GM12878 (cell line): ENCODE measurements around the gene KRT72. TPM values are rescaled to one million over a fixed set of nuclear protein-coding genes. Genes with fewer than 3 reads are reported as not detected.

ENCODE experiments used
- ATAC-seq: fragments of 200-7000 bp; cut with Tn5 transposase; 3 replicates; pipeline ENCODE4 v1.9.1; 2020; ENCODE audit warnings: mild to moderate bottlenecking, moderate library complexity
- BruUV-seq: library from RNA; stranded (reverse); fragments of 400-500 nt; replicated peaks from 2 replicates; lab custom pipeline; 2021; lab: Mats Ljungman, UMichigan
- CTCF ChIA-PET: fragments of 300-600 bp; sonication (Branson Sonifier 250); formaldehyde crosslinking; extraction: SDS; loops from one replicate; lab custom pipeline; 2021; ENCODE audit warnings: inconsistent platforms; lab: Yijun Ruan, JAX
- POLR2A ChIA-PET: fragments of 350-600 bp; formaldehyde crosslinking; extraction: SDS; loops from one replicate; lab custom pipeline; 2021; ENCODE audit warnings: inconsistent platforms; lab: Charles Lee
- RAD21 ChIA-PET: fragments of 300-600 bp; sonication (Branson Sonifier 250); formaldehyde crosslinking; loops from one replicate; lab custom pipeline; 2023; ENCODE audit warnings: antibody characterized with exemption; ENCODE audit not compliant: unreplicated experiment; lab: Charles Lee
- SMC1A ChIA-PET: fragments of 300-600 bp; sonication (Branson Sonifier 250); formaldehyde crosslinking; loops from one replicate; lab custom pipeline; 2023; ENCODE audit not compliant: unreplicated experiment, uncharacterized antibody; lab: Charles Lee
- DNase-seq: peaks from one replicate; pipeline ENCODE4 v3.0.0-alpha.2; 2011; ENCODE audit warnings: low read depth, low spot score
- FAIRE-seq: peaks from 3 replicates; lab custom pipeline; 2011; peaks lifted over from hg19 to GRCh38; lab: Jason Lieb, UNC
- H2AFZ ChIP-seq: 2 replicates; pipeline ENCODE4 v1.6.0; 2011; ENCODE audit warnings: low read depth, low read length, control low read depth; ENCODE audit not compliant: control insufficient read depth
- H3K27ac ChIP-seq: 2 replicates; pipeline ENCODE4 v1.5.1; 2011; ENCODE audit warnings: control low read depth; ENCODE audit not compliant: control insufficient read depth, insufficient read depth
- H3K27me3 ChIP-seq, 2 experiments: replicated peaks in 1 of 2; 2 replicates each; pipeline versions ENCODE4 v1.6.0 to v1.6.1; 2011; ENCODE audit warnings: low read length in 1 of 2; ENCODE audit not compliant: control insufficient read depth in 2 of 2, insufficient read depth in 2 of 2
- H3K36me3 ChIP-seq, 2 experiments: 2 replicates each; pipeline ENCODE4 v1.5.1; 2011; ENCODE audit warnings: low read length in 1 of 2; ENCODE audit not compliant: control insufficient read depth in 2 of 2, insufficient read depth in 2 of 2
- H3K4me1 ChIP-seq: 2 replicates; pipeline ENCODE4 v1.6.1; 2011; ENCODE audit warnings: mild to moderate bottlenecking, low read length, moderate library complexity, mixed read lengths; ENCODE audit not compliant: control insufficient read depth, insufficient read depth
- H3K4me2 ChIP-seq: 2 replicates; pipeline ENCODE4 v1.6.0; 2011; ENCODE audit warnings: control low read depth; ENCODE audit not compliant: control insufficient read depth, insufficient read depth
- H3K4me3 ChIP-seq: fragments of 200-600 bp; sonication (generic); 2 replicates; pipeline ENCODE4 v1.5.1; 2016
- H3K79me2 ChIP-seq: 2 replicates; pipeline ENCODE4 v1.6.0; 2011; ENCODE audit warnings: low read length; ENCODE audit not compliant: control insufficient read depth, insufficient read depth
- H3K9ac ChIP-seq: 2 replicates; pipeline ENCODE4 v1.8.0; 2011; ENCODE audit warnings: low read length, control low read depth, mixed read lengths; ENCODE audit not compliant: control insufficient read depth, insufficient read depth
- H3K9me3 ChIP-seq: replicated peaks from 3 replicates; pipeline ENCODE4 v1.5.1; 2011; ENCODE audit warnings: mild to moderate bottlenecking, low read length; ENCODE audit not compliant: control insufficient read depth, insufficient read depth
- H4K20me1 ChIP-seq: 2 replicates; pipeline ENCODE4 v1.6.0; 2011; ENCODE audit not compliant: control insufficient read depth, insufficient read depth
- BCLAF1 ChIP-seq: fragments of 450-650 bp; IDR thresholded peaks from 2 replicates; pipeline ENCODE4 v1.6.1; 2017; ENCODE audit warnings: antibody characterized with exemption, mild to moderate bottlenecking, moderate library complexity
- CEBPB ChIP-seq, 2 experiments: fragments of 150-350 bp in 1 of 2; IDR thresholded peaks; 2 replicates each; pipeline ENCODE4 v1.6.1; 2012 to 2014; ENCODE audit warnings: low read depth in 2 of 2, low read length in 2 of 2, borderline replicate concordance in 1 of 2, inconsistent platforms in 1 of 2
- HSF1 ChIP-seq: fragments of 150-350 bp; IDR thresholded peaks from 2 replicates; pipeline ENCODE4 v1.6.1; 2014; ENCODE audit warnings: mild to moderate bottlenecking, low read depth, low read length
- IKZF1 ChIP-seq: fragments of 450-650 bp; conservative IDR thresholded peaks from 2 replicates; pipeline ENCODE4 v1.6.1; 2017; ENCODE audit warnings: antibody characterized with exemption, mild to moderate bottlenecking
- NFXL1 ChIP-seq: fragments of 450-650 bp; IDR thresholded peaks from 2 replicates; pipeline ENCODE4 v1.6.1; 2017; ENCODE audit warnings: antibody characterized with exemption, mild to moderate bottlenecking, borderline replicate concordance
- RBBP5 ChIP-seq: fragments of 200-600 bp; sonication (generic); conservative IDR thresholded peaks from 2 replicates; pipeline ENCODE4 v1.6.1; 2016
- SIX5 ChIP-seq: IDR thresholded peaks from 2 replicates; pipeline ENCODE4 v1.6.1; 2011; ENCODE audit warnings: mild to moderate bottlenecking, low read depth, low read length, moderate library complexity; ENCODE audit not compliant: severe bottlenecking
- STAT1 ChIP-seq: fragments of 450-650 bp; conservative IDR thresholded peaks from 2 replicates; pipeline ENCODE4 v1.6.1; 2014; ENCODE audit warnings: antibody characterized with exemption, mild to moderate bottlenecking
- TCF7 ChIP-seq: IDR thresholded peaks from 2 replicates; pipeline ENCODE4 v1.6.1; 2014; ENCODE audit warnings: antibody characterized with exemption, borderline replicate concordance
- ZBTB11 ChIP-seq: fragments of 450-650 bp; formaldehyde crosslinking; IDR thresholded peaks from 2 replicates; pipeline ENCODE4 v1.5.0; 2022; ENCODE audit warnings: mild to moderate bottlenecking, missing genetic modification characterization
- ZNF592 ChIP-seq: fragments of 450-650 bp; IDR thresholded peaks from 2 replicates; pipeline ENCODE4 v1.6.1; 2017; ENCODE audit warnings: mild to moderate bottlenecking, moderate library complexity
- WGBS: methylation state at CpG from one replicate; pipeline ENCODE4 v1.1.6; 2016; ENCODE audit warnings: low lambda C conversion rate; ENCODE audit not compliant: insufficient replicate concordance, insufficient coverage; ENCODE audit errors: missing lambda C conversion rate; 5-methylcytosine and 5-hydroxymethylcytosine counted together
- in situ Hi-C: fragments of 300-500 bp; cut with MboI; formaldehyde crosslinking; loops from 9 replicates; pipeline ENCODE4 v1.14.3; 2018; ENCODE audit warnings: mixed read lengths
- intact Hi-C: fragments of 100-400 bp; cut with micrococcal nuclease; formaldehyde crosslinking; loops from one replicate; pipeline ENCODE4 v1.14.2; 2022; ENCODE audit not compliant: unreplicated experiment
- polyA plus RNA-seq, 11 experiments: library from polyadenylated mRNA; depleted of rRNA in 4 of 11; unstranded in 6 of 11; stranded (reverse) in 5 of 11; fragments of >200 nt; fragmentation: Nextera tagmentation in 4 of 11; fragmentation: Illumina TruSeq in 1 of 11; extraction: Ambion mirVana in 4 of 11; extraction: Trizol in 1 of 11; gene quantifications; 1 replicate in 1 of 11; 2 replicates in 10 of 11; pipeline versions ENCODE4 v1.2.1 to v1.2.3, GENCODE V29; 2011 to 2016; ENCODE audit warnings: inconsistent platforms in 2 of 11, missing spikeins in 2 of 11, low read depth in 1 of 11
- total RNA-seq, 4 experiments: library from RNA; depleted of rRNA in 3 of 4; stranded (reverse); fragments of >200 nt in 3 of 4; fragmentation: Illumina TruSeq in 1 of 4; extraction: Trizol in 1 of 4; gene quantifications; 2 replicates each; pipeline versions ENCODE4 v1.2.1 to v1.2.3, GENCODE V29; 2013 to 2021

KRT72 gene
- total and polyA plus RNA-seq, 10 of the 15 experiments (the other 5 are each of a cell fraction or from before 2014, with no cell fraction given): not detected

GRCh38 chr12:52631676-52632459, 30.6 kb upstream of the KRT72 start:
- ATAC-seq (no peak), DNase-seq (no peak), FAIRE-seq (no peak)
- Histone ChIP-seq H3K79me2 (no peaks in the 10 kb centered on the region), H3K4me3 (no peak overlapping the region), H3K4me1 (no peaks in the 10 kb centered on the region), H3K27ac (no peak overlapping the region), H3K36me3 (no peaks in the 10 kb centered on the region), H3K27me3 (peaks cover 0 to 4% of the 10 kb centered on the region in 2 experiments; a peak in 2 of 4 replicates), H4K20me1 (no peaks in the 10 kb centered on the region), H3K9me3 (no peaks in the 10 kb centered on the region), H2AFZ (no peak overlapping the region), H3K9ac (no peak overlapping the region), H3K4me2 (no peak overlapping the region)
- ChIA-PET POLR2A (no interaction called here), CTCF (no interaction called here), RAD21 (no interaction called here), SMC1A (no interaction called here)
- intact Hi-C loops: no loop called here
- 6% methylated on average over 6 of the region's 6 CpGs for WGBS
- no TSS peak for BruUV-seq
- in situ Hi-C loops: no loop called here
- TF ChIP-seq SIX5 (no peak), RBBP5 (no peak), CEBPB (IDR thresholded peaks at IDR 0.05; ENCODE audit: borderline replicate concordance in 1 of 2, low read depth in 2 of 2, low read length in 2 of 2) (no peak), TCF7 (no peak), HSF1 (no peak), NFXL1 (no peak), BCLAF1 (no peak), ZNF592 (no peak), ZBTB11 (CRISPR knock-in tag) (no peak), STAT1 (no peak), IKZF1 (no peak)
